Adrenal gland (tissue), 12 donors: Measurements from ENCODE around the gene CEP128. TPM values are rescaled to one million over a fixed set of nuclear protein-coding genes. Genes with fewer than 3 reads are reported as not detected.

Source experiments
- DNase-seq, 7 donors: peaks; one replicate each; pipeline ENCODE4 v3.0.0-alpha.2; 2019 to 2020
- H3K27ac ChIP-seq, 5 donors: fragments of 200-600 bp; sonication (generic) in 4 of 5; 1 replicate in 3 of 5; 2 replicates in 2 of 5; pipeline versions ENCODE4 v1.5.1 to v1.8.0; 2016 to 2020; ENCODE audit warnings: mild to moderate bottlenecking in 1 of 5
- H3K27me3 ChIP-seq: fragments of 200-600 bp; 2 replicates; pipeline ENCODE4 v1.8.0; 2021
- H3K36me3 ChIP-seq, 2 donors: fragments of 200-600 bp; replicated peaks in 1 of 2; 1 replicate in 1 of 2; 2 replicates in 1 of 2; pipeline versions ENCODE4 v1.5.1 to v1.8.0; 2018 to 2022
- H3K4me1 ChIP-seq, 2 donors: fragments of 200-600 bp; replicated peaks in 1 of 2; 1 replicate in 1 of 2; 2 replicates in 1 of 2; pipeline versions ENCODE4 v1.5.1 to v1.8.0; 2018 to 2021
- H3K4me3 ChIP-seq, 4 donors: fragments of 200-600 bp; sonication (generic) in 3 of 4; one replicate each; pipeline ENCODE4 v1.5.1; 2016 to 2018
- H3K9me3 ChIP-seq, 3 donors: fragments of 200-600 bp; sonication (generic) in 1 of 3; replicated peaks in 1 of 3; 1 replicate in 2 of 3; 2 replicates in 1 of 3; pipeline versions ENCODE4 v1.5.1 to v1.8.0; 2016 to 2021
- CTCF ChIP-seq, 6 experiments: fragments of 450-650 bp in 4 of 6; fragments of 200-600 bp in 2 of 6; sonication (generic) in 1 of 6; IDR thresholded peaks; 1 replicate in 5 of 6; 2 replicates in 1 of 6; pipeline versions ENCODE4 v1.5.1 to v1.8.0; 2016 to 2021; ENCODE audit warnings: antibody characterized with exemption in 6 of 6, mild to moderate bottlenecking in 2 of 6, moderate library complexity in 1 of 6
- POLR2A ChIP-seq, 2 donors: fragments of 450-650 bp; IDR thresholded peaks; one replicate each; pipeline ENCODE4 v1.6.1; 2017; ENCODE audit warnings: antibody characterized with exemption in 2 of 2, mild to moderate bottlenecking in 2 of 2, moderate library complexity in 1 of 2
- WGBS, 4 donors: extraction: QIAGEN DNeasy Blood & Tissue Kit in 2 of 4; methylation state at CpG; one replicate each; pipeline versions ENCODE4 v1.1.5 to v1.1.7; 2013 to 2017; 5-methylcytosine and 5-hydroxymethylcytosine counted together
- intact Hi-C, 2 donors: fragments of 100-400 bp; cut with DNase I; formaldehyde crosslinking; loops; one replicate each; pipeline versions ENCODE4 v1.14.1 to v1.15.0; 2022 to 2023
- polyA plus RNA-seq, 3 donors: library from polyadenylated mRNA; stranded (reverse); fragments of 200-250 nt in 2 of 3; fragments of 350-450 nt in 1 of 3; fragmentation: Illumina TruSeq in 1 of 3; extraction: RNeasy Lipid Tissue Mini Kit (QIAGEN cat#74804) in 1 of 3; gene quantifications; one replicate each; pipeline ENCODE4 v1.2.3, GENCODE V29; 2013 to 2014
- total RNA-seq, 9 donors: library from RNA; depleted of rRNA in 4 of 9; stranded (reverse); fragments of >200 nt in 4 of 9; fragments of 120-200 nt in 1 of 9; fragmentation: NEBNext Ultra II Directional in 1 of 9; extraction: Animal tissue kit (Norgen Biotek cat#: 25700) in 1 of 9; gene quantifications; one replicate each; pipeline versions ENCODE4 v1.1.0 to v1.2.4, GENCODE V29; 2013 to 2023
- donor health status: healthy with polysubstance abuse.
- donor health status: Bipolar disorder and iron deficiency.
- donor health status: DM: yes; HTN: yes; CAD: no.
- donor health status: DM: no; HTN: no; CAD: no.
- donor health status: DM: no; HTN: no; CAD: no.
- donor health status: DM: yes; HTN: yes; CAD: no.

The CEP128 gene
- total and polyA plus RNA-seq, 12 donors, result 1.1 to 5.2 (median 3.1) TPM

- Histone ChIP-seq H3K27me3 (no peaks in the 10 kb centered on the region), H3K27ac (no peak overlapping the region), H3K4me1 (no peaks in the 10 kb centered on the region), H3K4me3 (no peak overlapping the region), H3K36me3 (no peaks in the 10 kb centered on the region), H3K9me3 (no peaks in the 10 kb centered on the region)
- no peak for TF ChIP-seq POLR2A (IDR thresholded peaks at IDR 0.05)
- no peak for TF ChIP-seq CTCF (IDR thresholded peaks at IDR 0.05)
- intact Hi-C loops, result no loop called here
- no peak for DNase-seq
- WGBS, 4 donors, result 75 to 79% (median 77%) methylated on average over 6 of the region's 6 CpGs
Measured at GRCh38 chr14:80477388-80478160, 464.0 kb downstream of the CEP128 start.

GRCh38 chr14:80475074-80475473 is 466.5 kb downstream of the CEP128 start:
- H3K4me3 ChIP-seq, result no peak overlapping the region

DNA sequence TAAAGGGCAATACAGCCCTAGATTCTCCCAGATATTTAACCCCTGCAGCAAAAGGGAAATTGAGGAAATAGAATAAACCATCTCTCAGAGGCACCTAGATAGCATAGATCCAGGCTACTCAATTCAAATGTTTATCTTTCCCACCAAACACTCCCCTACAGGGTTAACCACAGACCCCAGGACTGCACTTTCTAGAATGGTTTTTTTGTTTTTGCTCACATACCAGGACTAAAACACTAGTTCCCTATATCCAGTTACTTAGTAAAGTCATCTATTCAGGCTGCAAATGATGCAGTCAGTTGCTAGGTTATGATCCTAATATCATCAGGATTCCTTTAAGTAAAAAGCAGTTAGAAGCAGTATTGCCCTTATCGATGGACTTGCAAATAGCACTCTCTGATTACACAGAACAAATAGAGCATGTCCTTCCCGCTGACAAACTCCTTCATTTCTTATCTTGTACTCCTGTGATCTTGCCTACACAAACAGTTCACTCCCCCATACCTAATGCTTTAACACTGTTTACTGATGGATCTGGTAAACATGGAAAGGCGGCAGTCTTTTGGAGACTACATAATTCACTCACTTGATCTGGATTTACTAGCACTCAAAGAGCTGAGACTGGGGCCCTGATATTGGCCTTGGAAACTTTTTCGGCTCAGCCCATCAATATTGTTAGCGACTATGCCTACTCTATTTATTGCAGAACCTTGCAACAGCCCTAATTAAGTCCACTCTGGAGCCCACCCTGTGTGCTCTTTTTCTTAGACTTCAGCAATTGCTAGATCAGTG is 473.0 kb downstream of the CEP128 start:
- H3K27me3 ChIP-seq, result no peaks in the 10 kb centered on the region
- TF ChIP-seq POLR2A (IDR thresholded peaks at IDR 0.05), result no peak
- no peak for TF ChIP-seq CTCF (IDR thresholded peaks at IDR 0.05)
- no peak for DNase-seq
- intact Hi-C loops, result no loop called here
- WGBS, 4 donors, result 48 to 57% (median 51%) methylated on average over 5 of the region's 5 CpGs
- no peak overlapping the region for H3K4me3 ChIP-seq
- no peaks in the 10 kb centered on the region for H3K4me1 ChIP-seq
- H3K36me3 ChIP-seq, result no peaks in the 10 kb centered on the region
- H3K9me3 ChIP-seq, result no peaks in the 10 kb centered on the region
- H3K27ac ChIP-seq, result no peak overlapping the region

More at GRCh38 chr14:80475074-80475473, 466.5 kb downstream of the CEP128 start:
- TF ChIP-seq CTCF (IDR thresholded peaks at IDR 0.05) (no peak), POLR2A (IDR thresholded peaks at IDR 0.05) (no peak)
- 93 to 96% (median 94%) methylated on average over 4 of the region's 4 CpGs for WGBS, 4 donors
- intact Hi-C loops, result no loop called here
- H3K4me1 ChIP-seq, result no peaks in the 10 kb centered on the region
- no peaks in the 10 kb centered on the region for H3K36me3 ChIP-seq
- no peaks in the 10 kb centered on the region for H3K27me3 ChIP-seq
- no peak for DNase-seq
- H3K9me3 ChIP-seq, result no peaks in the 10 kb centered on the region
- no peak overlapping the region for H3K27ac ChIP-seq

DNA sequence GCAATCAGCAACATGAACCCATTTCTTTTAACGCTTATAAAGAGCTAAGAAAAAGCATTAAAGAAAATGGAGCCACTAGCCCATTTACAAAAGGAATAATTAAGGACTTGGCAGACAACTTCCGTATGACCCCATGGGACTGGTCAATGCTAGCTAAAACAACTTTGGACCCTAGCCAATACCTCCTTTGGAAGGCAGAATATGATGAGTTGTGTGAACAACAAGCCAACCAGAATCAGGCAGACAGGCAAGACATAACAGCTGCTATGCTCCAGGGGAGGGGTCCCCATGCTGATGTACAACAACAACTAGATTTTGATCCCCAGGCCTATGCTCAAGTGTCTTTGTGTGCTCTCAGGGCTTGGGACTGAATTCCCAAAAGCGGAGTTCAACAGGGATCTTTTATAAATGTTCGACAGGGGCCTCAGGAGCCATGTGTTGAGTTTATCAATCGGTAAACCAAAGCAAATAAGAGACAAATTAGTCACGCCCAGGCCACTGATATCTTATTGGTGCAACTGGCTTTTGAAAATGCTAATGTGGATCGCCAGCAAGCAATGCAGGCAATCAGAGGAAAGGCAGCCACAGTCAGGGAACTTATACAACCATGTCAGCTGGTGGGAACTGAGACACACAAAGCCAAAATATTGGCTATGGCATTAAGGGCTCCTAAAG is 475.9 kb downstream of the CEP128 start:
- Histone ChIP-seq H3K27me3 (no peaks in the 10 kb centered on the region), H3K27ac (no peak overlapping the region), H3K9me3 (no peaks in the 10 kb centered on the region), H3K4me3 (no peak overlapping the region), H3K4me1 (no peaks in the 10 kb centered on the region), H3K36me3 (no peaks in the 10 kb centered on the region)
- DNase-seq, result no peak
- 87 to 93% (median 88%) methylated on average over 7 of the region's 7 CpGs for WGBS, 4 donors
- intact Hi-C loops, result no loop called here
- TF ChIP-seq POLR2A (IDR thresholded peaks at IDR 0.05) (no peak), CTCF (IDR thresholded peaks at IDR 0.05) (no peak)
